Ectodermal cell (in vitro differentiated cells): ENCODE measurements around the gene ARIH2.

Source experiments
- H3K27ac ChIP-seq: 2 replicates; pipeline ENCODE4 v1.7.0; 2013; ENCODE audit warnings: mild to moderate bottlenecking, low read depth, low read length; ENCODE audit not compliant: insufficient read depth, poor library complexity, severe bottlenecking
- H3K27me3 ChIP-seq: 2 replicates; pipeline ENCODE4 v1.7.0; 2013; ENCODE audit warnings: mild to moderate bottlenecking, low read length; ENCODE audit not compliant: insufficient read depth, control insufficient read depth, poor library complexity, severe bottlenecking
- H3K36me3 ChIP-seq: one replicate; pipeline ENCODE4 v1.7.0; 2013; ENCODE audit warnings: low read length; ENCODE audit not compliant: control insufficient read depth, insufficient read depth
- H3K4me1 ChIP-seq: one replicate; pipeline ENCODE4 v1.7.0; 2013; ENCODE audit warnings: low read length; ENCODE audit not compliant: control insufficient read depth, insufficient read depth
- H3K4me3 ChIP-seq: 2 replicates; pipeline ENCODE4 v1.7.0; 2013; ENCODE audit warnings: low read depth, low read length, control low read depth; ENCODE audit not compliant: insufficient read depth
- H3K9me3 ChIP-seq: 2 replicates; pipeline ENCODE4 v1.7.0; 2013; ENCODE audit warnings: mild to moderate bottlenecking, low read length, moderate library complexity; ENCODE audit not compliant: control insufficient read depth
- WGBS, 2 experiments: methylation state at CpG; one replicate each; pipeline ENCODE4 v1.1.7; 2013; ENCODE audit warnings: missing lambda C conversion rate in 2 of 2; 5-methylcytosine and 5-hydroxymethylcytosine counted together

ARIH2 gene

GRCh38 chr3:48989796-48990635 is 71.4 kb downstream of the ARIH2 start, which contains the start of gene P4HTM:
Gene P4HTM (plus strand): TSS chr3:48990241. CDS start chr3:48990257, 16 bp downstream.
- H3K27me3 ChIP-seq: no peaks in the 10 kb centered on the region
- peak within 1 kb of the TSS; percentile 87 for H3K4me3 ChIP-seq
- H3K9me3 ChIP-seq: no peaks in the 10 kb centered on the region
- H3K36me3 ChIP-seq: peaks cover 4% of the 10 kb centered on the region
- peaks cover 18% of the 10 kb centered on the region for H3K4me1 ChIP-seq
- 0% methylated on average over 91 of the region's 91 CpGs for WGBS, 2 experiments
- H3K27ac ChIP-seq: peak within 1 kb of the TSS; percentile 89

- H3K9me3 ChIP-seq: no peaks in the 10 kb centered on the region
- H3K4me1 ChIP-seq: peaks cover 18% of the 10 kb centered on the region
- WGBS, 2 experiments: 8% methylated on average over 40 of the region's 40 CpGs
- H3K27ac ChIP-seq: peak overlapping the region; percentile 89
- H3K4me3 ChIP-seq: peak overlapping the region; percentile 87
- H3K36me3 ChIP-seq: peaks cover 1% of the 10 kb centered on the region
- H3K27me3 ChIP-seq: no peaks in the 10 kb centered on the region
Observed at GRCh38 chr3:48990636-48991469, 72.2 kb downstream of the ARIH2 start.

GRCh38 chr3:48991851-48992545 is 73.4 kb downstream of the ARIH2 start:
- H3K4me1 ChIP-seq: peaks cover 18% of the 10 kb centered on the region
- no peak overlapping the region for H3K27ac ChIP-seq
- 93 to 98% methylated on average over 4 to 5 of the region's 5 CpGs for WGBS, 2 experiments
- no peaks in the 10 kb centered on the region for H3K27me3 ChIP-seq
- H3K4me3 ChIP-seq: no peak overlapping the region
- no peaks in the 10 kb centered on the region for H3K9me3 ChIP-seq
- H3K36me3 ChIP-seq: no peaks in the 10 kb centered on the region

GRCh38 chr3:48993834-48994233 is 75.2 kb downstream of the ARIH2 start:
- Histone ChIP-seq H3K4me3 (no peak overlapping the region), H3K9me3 (no peaks in the 10 kb centered on the region), H3K27ac (no peak overlapping the region), H3K4me1 (peaks cover 32% of the 10 kb centered on the region), H3K36me3 (no peaks in the 10 kb centered on the region), H3K27me3 (no peaks in the 10 kb centered on the region)

GRCh38 chr3:48996640-48997039 is 78.0 kb downstream of the ARIH2 start:
- Histone ChIP-seq H3K27ac (no peak overlapping the region), H3K36me3 (no peaks in the 10 kb centered on the region), H3K4me3 (no peak overlapping the region), H3K27me3 (no peaks in the 10 kb centered on the region), H3K9me3 (no peaks in the 10 kb centered on the region), H3K4me1 (peaks cover 27% of the 10 kb centered on the region)
- 94 to 95% methylated on average over 8 of the region's 8 CpGs for WGBS, 2 experiments

- Histone ChIP-seq H3K4me3 (no peak overlapping the region), H3K27me3 (no peaks in the 10 kb centered on the region), H3K9me3 (no peaks in the 10 kb centered on the region), H3K27ac (no peak overlapping the region), H3K4me1 (peaks cover 26% of the 10 kb centered on the region), H3K36me3 (no peaks in the 10 kb centered on the region)
- 93 to 97% methylated on average over 8 of the region's 8 CpGs for WGBS, 2 experiments
Observed at GRCh38 chr3:48997102-48997635, 78.5 kb downstream of the ARIH2 start.

- Histone ChIP-seq H3K4me3 (no peak overlapping the region), H3K9me3 (no peaks in the 10 kb centered on the region), H3K4me1 (peaks cover 26% of the 10 kb centered on the region), H3K27me3 (no peaks in the 10 kb centered on the region), H3K36me3 (no peaks in the 10 kb centered on the region), H3K27ac (no peak overlapping the region)
- WGBS, 2 experiments: 80 to 81% methylated on average over 20 of the region's 20 CpGs
Observed at GRCh38 chr3:48997714-48998637, 79.3 kb downstream of the ARIH2 start.

GRCh38 chr3:48999085-48999858 is 80.6 kb downstream of the ARIH2 start:
- no peaks in the 10 kb centered on the region for H3K9me3 ChIP-seq
- no peaks in the 10 kb centered on the region for H3K36me3 ChIP-seq
- H3K27ac ChIP-seq: no peak overlapping the region
- H3K27me3 ChIP-seq: no peaks in the 10 kb centered on the region
- 83 to 84% methylated on average over 8 of the region's 8 CpGs for WGBS, 2 experiments
- peaks cover 26% of the 10 kb centered on the region for H3K4me1 ChIP-seq
- no peak overlapping the region for H3K4me3 ChIP-seq

- Histone ChIP-seq H3K4me3 (no peak overlapping the region), H3K9me3 (no peaks in the 10 kb centered on the region), H3K36me3 (no peaks in the 10 kb centered on the region), H3K27ac (no peak overlapping the region), H3K27me3 (no peaks in the 10 kb centered on the region), H3K4me1 (peaks cover 26% of the 10 kb centered on the region)
- 92 to 96% methylated on average over 6 of the region's 6 CpGs for WGBS, 2 experiments
Observed at GRCh38 chr3:49001155-49001554, 82.5 kb downstream of the ARIH2 start.
